Psoas muscle (tissue), 8 donors: ENCODE data around the gene SLC25A22. TPM values are rescaled to one million over a fixed set of nuclear protein-coding genes. Genes with fewer than 3 reads are reported as not detected.

Experiments
- ATAC-seq, 4 donors: fragments of 200-7000 bp; cut with Tn5 transposase; one replicate each; pipeline ENCODE4 v1.9.1; 2020; ENCODE audit warnings: moderate library complexity in 3 of 4, mild to moderate bottlenecking in 2 of 4
- DNase-seq, 2 donors: peaks; one replicate each; pipeline ENCODE4 v3.0.0-alpha.2; 2020
- H3K27ac ChIP-seq: fragments of 200-600 bp; one replicate; pipeline ENCODE4 v1.8.0; 2022
- H3K27me3 ChIP-seq, 3 donors: fragments of 200-600 bp in 1 of 3; one replicate each; pipeline versions ENCODE4 v1.6.1 to v1.8.0; 2013 to 2022; ENCODE audit warnings: low read length in 2 of 3, mild to moderate bottlenecking in 2 of 3, moderate library complexity in 1 of 3; ENCODE audit not compliant: insufficient read depth in 3 of 3
- H3K36me3 ChIP-seq, 2 donors: fragments of 200-600 bp in 1 of 2; one replicate each; pipeline versions ENCODE4 v1.6.1 to v1.8.0; 2013 to 2022; ENCODE audit warnings: low read depth in 1 of 2, mild to moderate bottlenecking in 1 of 2, moderate library complexity in 1 of 2; ENCODE audit not compliant: insufficient read depth in 1 of 2
- H3K4me1 ChIP-seq: fragments of 200-600 bp; one replicate; pipeline ENCODE4 v1.8.0; 2022
- H3K4me3 ChIP-seq: fragments of 200-600 bp; one replicate; pipeline ENCODE4 v1.8.0; 2022; ENCODE audit warnings: mild to moderate bottlenecking
- H3K9me3 ChIP-seq: fragments of 200-600 bp; one replicate; pipeline ENCODE4 v1.8.0; 2022
- WGBS, 3 donors: extraction: QIAGEN DNeasy Blood & Tissue Kit; methylation state at CpG; one replicate each; pipeline versions ENCODE4 v1.1.6 to v1.1.7; 2013; 5-methylcytosine and 5-hydroxymethylcytosine counted together
- intact Hi-C, 2 donors: fragments of 100-400 bp; cut with DNase I; formaldehyde crosslinking; loops; one replicate each; pipeline versions ENCODE4 v1.11.0 to v1.14.2; 2022
- polyA plus RNA-seq, 3 donors: library from polyadenylated mRNA; stranded (reverse); fragments of 200-250 nt; gene quantifications; one replicate each; pipeline ENCODE4 v1.2.3, GENCODE V29; 2013
- total RNA-seq, 4 donors: library from RNA; stranded (reverse); fragmentation: NEBNext Ultra II Directional in 2 of 4; extraction: Animal tissue kit (Norgen Biotek cat#: 25700) in 2 of 4; gene quantifications; one replicate each; pipeline versions ENCODE4 v1.2.1 to v1.2.4, GENCODE V29; 2021 to 2023
- TF ChIP-seq, protein P1 (sequence below): fragments of 200-600 bp; IDR thresholded peaks from one replicate; pipeline ENCODE4 v1.8.0; 2022; ENCODE audit warnings: antibody characterized with exemption
- donor health status: healthy with polysubstance abuse.
- donor health status: DM: no; HTN: no; CAD: no; lungs with moderate emphysema.
- donor health status: Bipolar disorder and iron deficiency.
- donor health status: healthy.
- donor health status: DM: yes; HTN: yes; CAD: no.
- donor health status: DM: no; HTN: no; CAD: no.
- donor health status: DM: no; HTN: no; CAD: no.
- donor health status: DM: yes; HTN: yes; CAD: no.

Gene SLC25A22
- total and polyA plus RNA-seq, 7 donors, result 0.49 to 4.3 (median 1.6) TPM

DNA sequence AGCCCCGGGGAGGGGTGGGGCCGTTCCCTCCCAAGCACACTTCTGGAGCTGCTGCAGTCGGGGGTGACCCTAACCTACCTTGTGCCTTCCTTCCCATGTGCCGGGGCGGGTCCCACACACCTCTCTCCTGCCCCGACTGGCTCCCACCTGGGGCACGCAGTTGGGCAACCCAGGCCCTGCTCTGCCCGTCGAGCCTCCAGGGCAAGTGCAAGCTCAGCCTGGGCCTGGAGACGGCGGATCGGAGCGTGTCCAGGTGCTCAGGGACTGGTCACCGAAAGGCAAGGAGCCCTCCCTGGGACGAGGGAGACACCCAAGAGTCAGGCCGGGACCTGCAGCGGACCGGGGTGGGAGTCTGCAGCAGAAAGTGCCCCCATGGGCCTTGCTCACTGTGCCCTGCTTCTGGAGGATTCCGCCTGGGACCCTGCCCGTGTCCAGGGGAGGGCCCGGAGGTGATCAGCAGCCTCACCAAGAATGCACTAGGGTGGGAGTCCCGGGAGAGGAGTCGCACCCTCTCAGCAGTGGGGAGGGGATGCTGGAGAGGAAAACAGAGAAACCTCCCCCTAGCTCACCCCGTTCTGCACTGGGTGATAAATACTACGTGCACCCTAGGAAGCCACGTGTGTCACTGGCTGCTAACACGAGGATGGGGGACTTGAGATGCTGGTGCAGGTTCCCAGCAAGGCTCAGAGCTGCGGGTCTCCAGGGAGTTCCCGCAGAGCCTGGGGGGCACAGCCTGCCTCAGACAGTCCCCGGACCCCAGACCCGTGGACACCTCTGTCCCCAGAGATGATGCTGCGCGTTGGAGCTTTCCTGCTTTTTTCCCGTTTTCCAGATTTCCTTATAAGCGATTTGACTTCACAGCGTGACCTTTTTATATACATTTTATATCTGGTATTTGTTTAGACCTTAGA, 15.6 kb downstream of the SLC25A22 start:
- Histone ChIP-seq H3K36me3 (peaks cover 0 to 9% of the 10 kb centered on the region in 2 donors), H3K9me3 (no peaks in the 10 kb centered on the region), H3K27me3 (peaks cover 0 to 4% (median 3%) of the 10 kb centered on the region in 3 donors), H3K4me3 (no peak overlapping the region), H3K4me1 (peaks cover 31% of the 10 kb centered on the region), H3K27ac (peak overlapping the region; percentile 74)
- intact Hi-C loops, result no loop called here
- DNase-seq (peak in 1 of 2 donors; percentile 56), ATAC-seq (no peak)
- TF ChIP-seq, protein P1, sequence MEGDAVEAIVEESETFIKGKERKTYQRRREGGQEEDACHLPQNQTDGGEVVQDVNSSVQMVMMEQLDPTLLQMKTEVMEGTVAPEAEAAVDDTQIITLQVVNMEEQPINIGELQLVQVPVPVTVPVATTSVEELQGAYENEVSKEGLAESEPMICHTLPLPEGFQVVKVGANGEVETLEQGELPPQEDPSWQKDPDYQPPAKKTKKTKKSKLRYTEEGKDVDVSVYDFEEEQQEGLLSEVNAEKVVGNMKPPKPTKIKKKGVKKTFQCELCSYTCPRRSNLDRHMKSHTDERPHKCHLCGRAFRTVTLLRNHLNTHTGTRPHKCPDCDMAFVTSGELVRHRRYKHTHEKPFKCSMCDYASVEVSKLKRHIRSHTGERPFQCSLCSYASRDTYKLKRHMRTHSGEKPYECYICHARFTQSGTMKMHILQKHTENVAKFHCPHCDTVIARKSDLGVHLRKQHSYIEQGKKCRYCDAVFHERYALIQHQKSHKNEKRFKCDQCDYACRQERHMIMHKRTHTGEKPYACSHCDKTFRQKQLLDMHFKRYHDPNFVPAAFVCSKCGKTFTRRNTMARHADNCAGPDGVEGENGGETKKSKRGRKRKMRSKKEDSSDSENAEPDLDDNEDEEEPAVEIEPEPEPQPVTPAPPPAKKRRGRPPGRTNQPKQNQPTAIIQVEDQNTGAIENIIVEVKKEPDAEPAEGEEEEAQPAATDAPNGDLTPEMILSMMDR, result no peak
- WGBS, 3 donors, result 75 to 79% (median 75%) methylated on average over 35 to 36 of the region's 36 CpGs

DNA sequence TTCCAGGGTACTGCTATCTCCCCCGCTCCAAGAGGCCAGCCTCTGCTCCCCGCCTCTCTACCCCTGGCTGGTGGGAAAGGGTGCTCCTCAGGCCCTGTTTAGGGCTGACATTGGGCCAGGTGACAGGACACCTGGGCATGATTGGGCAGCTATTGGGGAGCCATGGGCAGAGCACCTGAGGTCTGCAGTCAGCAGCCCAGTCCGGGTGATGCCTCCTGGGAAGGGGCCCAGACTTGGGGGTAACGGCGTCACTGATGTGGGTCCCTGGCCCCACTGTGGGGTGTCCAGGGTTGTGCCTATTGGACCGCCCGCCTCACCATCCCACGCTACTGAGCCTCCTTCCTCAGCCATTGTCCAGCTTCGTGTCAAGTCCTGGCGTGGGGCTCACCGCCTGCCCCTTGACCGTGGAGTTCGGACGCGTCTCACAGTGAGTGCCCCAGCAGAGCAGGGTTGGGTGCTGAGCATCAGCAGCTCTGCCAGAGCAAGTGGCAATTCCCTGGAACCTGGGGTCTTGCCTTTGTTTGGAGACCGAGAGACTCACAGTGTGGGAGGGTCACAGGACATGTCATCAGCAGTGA, 18.0 kb downstream of the SLC25A22 start:
- TF ChIP-seq, protein P1, result no peak
- peaks cover 0 to 9% of the 10 kb centered on the region in 2 donors for H3K36me3 ChIP-seq
- DNase-seq, result no peak
- ATAC-seq, result no peak
- WGBS, 3 donors, result 90 to 96% (median 94%) methylated on average over 15 to 16 of the region's 16 CpGs
- H3K27me3 ChIP-seq, result no peaks in the 10 kb centered on the region
- H3K4me3 ChIP-seq, result no peak overlapping the region
- intact Hi-C loops, result no loop called here
- peaks cover 47% of the 10 kb centered on the region for H3K4me1 ChIP-seq
- no peaks in the 10 kb centered on the region for H3K9me3 ChIP-seq
- H3K27ac ChIP-seq, result no peak overlapping the region

DNA sequence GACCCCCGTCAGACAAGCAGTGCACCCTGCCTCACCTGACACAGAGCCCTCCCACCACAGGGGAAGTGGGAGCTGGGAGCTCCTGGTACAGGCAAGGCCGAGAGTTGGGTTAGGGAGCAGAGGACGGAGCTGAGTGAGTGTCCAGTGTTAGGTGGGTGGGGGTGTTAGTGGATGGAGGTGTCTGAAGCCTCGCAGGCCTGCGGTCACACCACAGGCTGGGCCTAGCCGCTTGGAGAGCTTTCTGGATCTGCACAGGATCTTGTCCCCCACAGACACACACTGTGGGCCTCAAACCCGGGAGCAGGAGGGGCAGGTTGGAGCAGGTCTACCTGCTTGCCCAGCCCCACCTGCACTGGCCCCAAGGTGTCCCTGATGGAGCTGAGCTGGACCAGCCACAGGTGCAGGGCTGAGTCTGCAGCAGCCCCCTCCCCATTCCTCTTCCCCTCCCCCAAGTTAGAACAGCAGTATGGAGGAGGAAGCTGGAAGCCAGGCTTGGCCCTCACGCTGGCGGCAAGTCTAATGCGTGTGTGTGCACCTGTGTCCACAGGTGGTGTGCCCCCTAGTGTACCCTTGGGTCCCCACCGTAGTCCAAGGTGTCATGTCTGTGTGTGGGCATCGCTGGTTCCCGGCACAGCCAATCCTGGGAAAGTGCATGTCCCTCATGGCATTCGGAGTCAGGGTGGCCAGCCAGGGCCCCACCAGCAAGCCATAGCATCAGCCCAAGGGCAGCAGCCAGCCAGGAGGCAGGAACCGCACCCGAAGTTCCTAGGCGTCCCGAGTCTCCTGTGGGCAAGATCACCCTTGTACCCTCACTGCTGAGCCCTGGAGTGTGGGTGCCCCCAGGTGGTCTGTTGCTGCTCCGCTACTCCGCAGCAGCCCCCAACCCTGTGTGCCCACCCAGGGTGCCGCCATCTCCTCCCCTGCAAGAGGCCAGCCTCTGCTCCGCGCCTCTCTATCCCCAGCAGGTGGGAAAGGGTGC, 18.8 kb downstream of the SLC25A22 start:
- TF ChIP-seq, protein P1, result no peak
- Histone ChIP-seq H3K4me1 (peaks cover 43% of the 10 kb centered on the region), H3K4me3 (no peak overlapping the region), H3K27ac (no peak overlapping the region), H3K36me3 (peaks cover 0 to 15% of the 10 kb centered on the region in 2 donors), H3K9me3 (no peaks in the 10 kb centered on the region), H3K27me3 (no peaks in the 10 kb centered on the region)
- DNase-seq (no peak), ATAC-seq (no peak)
- 91 to 96% (median 95%) methylated on average over 23 of the region's 23 CpGs for WGBS, 3 donors
- intact Hi-C loops, result no loop called here

DNA sequence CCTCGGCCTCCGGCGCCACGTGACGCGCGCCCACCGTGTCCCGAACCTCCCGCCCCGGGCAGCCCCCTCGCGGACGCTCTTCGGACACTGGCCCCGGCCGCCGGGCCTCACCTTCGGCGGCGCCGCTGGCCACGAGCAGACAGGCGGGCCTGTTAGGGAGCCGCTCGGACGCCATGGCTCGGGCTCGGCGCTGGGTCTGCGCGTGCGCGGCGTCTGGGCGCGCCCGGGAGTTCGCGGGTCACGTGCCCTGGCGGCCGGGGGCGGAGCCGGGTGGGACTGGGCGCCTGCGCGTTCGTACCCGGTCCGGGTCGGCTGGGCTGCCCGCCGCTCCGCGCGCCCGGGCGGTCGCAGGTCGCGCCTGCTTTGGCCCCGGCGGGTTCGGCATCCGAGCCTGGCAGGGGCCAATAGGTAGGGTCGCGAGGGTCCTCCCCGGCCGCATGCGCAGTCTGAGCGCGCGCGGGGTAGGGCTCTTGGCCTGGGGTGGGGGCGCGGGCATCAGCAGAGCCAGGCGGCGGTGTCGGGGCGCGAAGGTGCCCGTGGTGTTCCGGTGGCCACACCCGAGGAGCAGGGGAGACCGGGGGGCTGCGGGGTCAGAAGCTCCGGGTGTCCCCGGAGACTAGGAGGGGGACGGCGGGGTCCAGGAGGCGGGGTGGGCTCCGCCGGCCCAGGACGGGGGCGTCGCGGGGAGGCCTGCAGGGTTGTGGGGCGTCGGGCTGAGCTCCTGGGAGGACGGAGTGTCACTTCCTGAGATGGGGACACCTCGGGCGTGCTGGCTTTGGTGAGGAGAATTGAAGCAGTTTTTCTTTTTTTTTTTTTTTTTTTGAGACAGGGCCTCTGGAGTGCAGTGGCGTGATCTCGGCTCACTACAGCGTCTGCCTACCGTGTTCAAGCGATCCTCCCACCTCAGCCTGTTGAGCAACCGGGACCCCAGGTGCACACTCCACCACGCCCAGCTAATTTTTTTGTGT, 20.5 kb downstream of the SLC25A22 start, which contains the start of gene GATD1:
Gene GATD1 (minus strand): TSS at position 200 of the 968 bp plus-strand sequence. CDS start 25 bp downstream, at position 175.
- peak; percentile 91 to 96 (median 94) for ATAC-seq
- 2% methylated on average over 63 to 110 of the region's 110 CpGs for WGBS, 3 donors
- peak within 1 kb of the TSS; percentile 81 for H3K27ac ChIP-seq
- peak; percentile 94 to 96 for DNase-seq
- H3K4me1 ChIP-seq, result peaks cover 27% of the 10 kb centered on the region
- peak within 1 kb of the TSS; percentile 98 for H3K4me3 ChIP-seq
- H3K36me3 ChIP-seq, result peaks cover 0 to 32% of the 10 kb centered on the region in 2 donors
- no peaks in the 10 kb centered on the region for H3K9me3 ChIP-seq
- intact Hi-C loops, result no loop called here
- no peaks in the 10 kb centered on the region for H3K27me3 ChIP-seq
- TF ChIP-seq, protein P1, result no peak
